ENCODE data around the gene PLEKHJ1.
A peak's percentile ranks its signal among the peaks of the same experiment; 100 is the strongest.

Gene PLEKHJ1

DNA sequence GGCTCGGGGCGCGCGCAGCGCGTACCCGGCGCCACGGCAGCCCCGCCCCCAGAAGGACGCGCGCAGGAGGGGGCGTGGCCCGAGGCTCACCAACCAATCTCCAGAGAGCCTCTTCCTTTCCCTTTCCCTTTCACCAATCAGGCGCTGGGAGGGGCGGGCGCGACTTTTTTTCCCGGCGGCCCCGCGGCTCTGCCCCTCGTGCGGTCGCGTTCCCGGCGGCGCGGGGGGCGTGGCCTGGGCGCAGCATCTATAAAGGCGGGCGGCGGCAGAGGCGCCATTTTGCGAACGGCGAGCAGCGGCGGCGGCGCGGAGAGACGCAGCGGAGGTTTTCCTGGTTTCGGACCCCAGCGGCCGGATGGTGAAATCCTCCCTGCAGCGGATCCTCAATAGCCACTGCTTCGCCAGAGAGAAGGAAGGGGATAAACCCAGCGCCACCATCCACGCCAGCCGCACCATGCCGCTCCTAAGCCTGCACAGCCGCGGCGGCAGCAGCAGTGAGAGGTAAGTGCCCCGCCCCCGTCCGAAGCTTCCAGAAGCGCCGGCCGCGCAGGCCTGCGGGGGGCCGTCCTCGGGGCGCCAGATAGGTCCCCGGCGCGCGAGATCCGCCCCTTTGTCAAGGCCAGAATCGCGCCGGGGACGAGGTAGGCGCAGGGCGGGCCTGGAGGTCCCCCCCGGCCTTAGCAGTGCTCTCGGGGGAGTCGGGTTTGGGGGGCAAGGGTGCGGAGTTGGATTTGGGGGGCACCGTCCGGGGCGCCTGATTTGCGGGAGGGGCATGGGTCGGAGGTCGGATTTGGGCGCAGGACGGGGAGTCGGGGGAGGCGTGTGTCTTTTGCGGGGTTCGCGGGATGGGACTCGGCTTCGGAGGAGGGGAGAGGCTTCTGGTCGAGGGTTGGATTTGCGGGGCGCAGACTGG is 33.4 kb upstream of the PLEKHJ1 start:
- DNase-seq (ENCODE audit: low read depth in 2 of 2), result peak; percentile 97 to 98

DNA sequence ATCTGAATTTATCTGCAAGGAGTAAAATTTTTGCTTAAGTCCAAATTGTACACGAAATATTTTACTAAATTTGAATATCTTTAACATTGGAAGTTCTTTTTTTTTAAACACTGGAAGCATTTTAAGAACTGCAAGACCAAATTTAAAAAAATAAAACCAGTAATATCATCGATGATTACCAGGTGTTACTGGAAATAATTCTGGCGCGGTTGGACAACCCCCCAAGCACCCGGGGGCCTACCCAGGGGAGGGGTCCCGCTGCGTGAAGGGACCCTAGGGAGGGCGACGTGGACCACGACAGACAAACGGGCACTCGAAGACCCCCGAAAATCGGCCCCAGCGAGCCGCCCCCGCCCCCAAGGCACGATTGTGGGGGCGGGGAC is 32.7 kb upstream of the PLEKHJ1 start:
- DNase-seq (ENCODE audit: low read depth in 2 of 2), result no peak

DNA sequence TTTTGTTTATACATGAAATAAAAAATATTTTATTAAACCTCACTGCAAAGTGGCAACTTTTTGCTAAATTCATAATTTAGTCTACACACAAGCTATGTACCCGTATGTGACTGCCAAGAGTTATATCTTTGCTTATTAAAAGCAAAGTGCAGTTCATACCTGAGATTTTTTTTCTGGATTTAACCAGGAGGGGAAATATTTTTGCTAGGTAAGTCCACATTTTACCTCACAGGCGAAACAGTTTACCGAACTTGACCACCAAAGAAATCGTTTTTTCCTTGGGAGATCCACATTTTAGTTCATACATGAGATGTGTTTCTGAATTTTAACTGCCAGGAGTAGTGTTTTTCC is 32.3 kb upstream of the PLEKHJ1 start:
- no peak for DNase-seq (ENCODE audit: low read depth in 2 of 2)

DNA sequence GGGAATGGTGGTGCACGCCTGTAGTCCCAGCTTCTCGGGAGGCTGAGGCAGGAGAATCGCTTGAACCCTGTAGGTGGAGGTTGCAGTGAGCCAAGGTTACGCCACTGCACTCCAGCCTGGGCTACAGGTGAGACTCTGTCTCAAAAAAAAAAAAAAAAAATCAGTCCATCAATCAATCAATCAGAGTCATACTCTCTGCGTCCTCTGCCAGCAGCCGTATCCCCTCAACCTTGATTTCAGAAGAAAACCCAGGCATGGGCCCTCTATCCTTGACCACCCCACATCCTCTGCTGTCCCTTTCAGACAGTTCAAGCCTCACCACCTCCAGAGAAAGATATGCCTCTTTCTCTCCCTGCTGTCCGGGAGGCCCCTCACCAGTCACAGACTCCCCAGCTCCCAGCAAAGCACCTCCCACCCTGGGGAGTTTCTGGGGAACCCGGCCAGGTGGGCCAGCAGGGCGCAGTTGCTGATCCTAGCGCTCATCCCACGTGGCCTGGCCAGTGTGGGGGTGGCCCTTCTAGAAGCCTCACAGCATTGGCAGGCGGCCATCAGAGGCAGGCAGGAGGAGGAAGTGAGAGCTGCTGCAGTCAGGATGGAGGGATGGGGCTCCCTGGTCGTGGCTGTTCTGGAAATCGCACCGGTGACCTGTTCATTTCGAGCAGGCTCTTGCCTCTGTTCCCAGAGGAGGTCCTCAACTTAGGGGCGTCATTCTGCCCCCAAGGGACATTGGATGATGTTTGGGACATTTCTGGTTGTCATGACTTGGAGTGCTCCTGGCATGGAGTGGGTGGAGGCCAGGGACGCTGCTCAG is 30.3 kb upstream of the PLEKHJ1 start:
- no peak for DNase-seq (ENCODE audit: low read depth in 2 of 2)

DNA sequence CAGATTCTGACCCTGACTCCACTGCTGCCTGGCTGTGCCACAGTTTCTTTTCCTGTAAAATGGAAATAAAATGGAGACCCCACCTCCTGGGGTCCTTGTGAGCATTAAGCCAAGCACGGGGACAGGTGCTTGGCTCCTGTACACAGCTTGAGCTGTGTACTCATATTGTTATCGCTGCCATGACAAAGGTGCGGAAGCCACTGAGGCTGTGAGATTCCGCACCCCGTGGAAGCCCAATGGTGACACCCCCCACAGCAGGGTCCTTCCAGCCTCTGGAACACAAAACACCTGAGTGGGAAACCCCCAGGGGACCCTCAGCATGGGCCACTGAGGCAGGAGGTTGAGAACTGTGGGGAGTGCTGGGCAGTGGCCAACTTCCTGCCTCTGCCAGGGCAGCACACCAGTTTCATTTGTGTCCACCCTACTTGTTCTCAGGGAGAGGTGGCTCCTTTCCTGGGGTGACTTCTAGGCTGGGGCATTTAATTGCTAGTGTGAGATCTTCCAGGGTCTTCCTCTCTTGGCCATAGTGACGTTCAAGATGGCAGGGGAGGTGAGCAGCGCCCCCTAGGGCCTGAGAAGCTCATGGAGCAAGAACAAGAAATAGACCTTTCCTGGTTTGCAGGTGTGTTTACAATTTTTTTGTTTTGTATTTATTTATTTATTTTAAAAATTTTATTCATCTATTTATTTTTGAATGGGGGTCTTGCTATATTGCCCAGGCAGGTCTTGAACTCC is 25.5 kb upstream of the PLEKHJ1 start:
- DNase-seq (ENCODE audit: low read depth in 2 of 2), result peak in 1 of 2 donors; percentile 55

DNA sequence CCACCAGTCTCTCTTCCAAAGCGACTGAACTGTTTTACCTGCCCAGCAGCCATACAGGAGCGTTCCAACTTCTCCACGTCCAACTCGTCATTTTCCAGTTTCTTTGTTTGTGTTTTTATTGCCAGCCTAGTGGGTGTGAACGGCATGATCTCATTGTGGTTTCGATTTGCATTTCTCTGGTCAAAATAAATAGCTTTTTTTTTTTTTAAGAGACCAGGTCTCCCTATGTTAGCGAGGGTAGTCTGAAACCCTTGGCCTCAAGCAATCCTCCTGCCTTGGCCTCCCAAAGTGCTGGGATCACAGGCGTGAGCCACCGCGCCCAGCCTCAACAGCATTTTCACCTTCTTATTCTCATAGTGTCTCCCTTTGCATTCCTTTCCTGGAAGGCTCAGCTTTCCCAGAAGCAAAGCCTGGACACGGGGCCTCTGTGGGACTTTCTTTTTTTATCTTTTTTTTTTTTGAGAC is 24.2 kb upstream of the PLEKHJ1 start:
- no peak for DNase-seq (ENCODE audit: low read depth in 2 of 2)

DNA sequence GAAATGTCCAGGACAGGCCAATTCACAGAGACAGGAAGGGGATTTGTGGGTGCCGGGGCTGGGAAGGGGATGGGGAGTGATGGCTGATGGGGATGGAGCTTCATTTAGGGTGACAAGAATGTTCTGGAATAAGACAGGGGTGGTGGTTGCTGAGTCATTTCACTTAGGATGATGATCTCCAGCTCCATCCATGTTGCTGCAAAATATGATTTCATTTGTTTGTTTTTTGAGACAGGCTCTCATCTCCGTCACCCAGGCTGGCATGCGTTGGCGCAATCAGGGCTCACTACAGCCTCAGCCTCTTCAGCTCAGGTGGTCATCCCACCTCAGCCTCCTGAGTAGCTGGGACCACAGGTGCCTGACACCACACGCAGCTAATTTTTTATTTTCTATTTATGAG is 23.2 kb upstream of the PLEKHJ1 start:
- no peak for DNase-seq (ENCODE audit: low read depth in 2 of 2)

DNA sequence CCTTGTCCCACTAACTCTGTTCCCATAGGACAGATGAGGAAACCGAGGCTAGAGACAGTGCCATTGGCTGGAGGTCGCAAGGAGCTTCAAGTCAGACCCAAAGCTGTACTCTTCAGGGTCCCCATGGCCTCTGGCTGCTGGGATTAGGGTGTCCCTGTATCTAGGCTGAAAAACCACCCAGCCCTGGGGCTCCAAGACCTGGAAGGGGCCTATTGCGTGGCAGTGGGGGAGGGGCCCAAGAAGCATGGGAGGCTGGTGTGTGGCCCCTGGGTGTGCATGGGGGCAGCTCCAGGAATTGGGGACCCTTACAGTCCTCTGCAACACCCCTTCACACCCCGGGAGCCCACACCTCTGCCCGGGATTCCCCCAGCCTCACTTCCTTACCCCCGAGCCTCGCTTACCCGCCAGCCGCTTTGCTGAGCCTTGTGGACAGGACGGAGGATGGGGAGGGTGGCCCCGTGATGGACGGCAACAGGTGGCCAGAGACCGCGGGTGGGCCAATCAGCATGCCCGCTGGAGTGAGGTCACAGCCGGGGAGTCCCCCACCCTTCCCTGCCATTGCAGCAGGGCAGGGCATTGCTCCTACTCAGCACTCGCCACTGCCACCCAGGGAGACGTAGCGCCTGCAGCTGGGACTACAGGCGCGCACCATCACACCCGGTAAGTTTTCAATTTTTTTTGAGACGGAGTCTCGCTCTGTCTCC is 20.0 kb upstream of the PLEKHJ1 start, which contains the start of gene JSRP1:
JSRP1 (minus strand) TSS at position 436 of the 704 bp plus-strand sequence. CDS start 1,103 bp downstream, outside the sequence.
- DNase-seq (ENCODE audit: low read depth in 2 of 2), result no peak

DNA sequence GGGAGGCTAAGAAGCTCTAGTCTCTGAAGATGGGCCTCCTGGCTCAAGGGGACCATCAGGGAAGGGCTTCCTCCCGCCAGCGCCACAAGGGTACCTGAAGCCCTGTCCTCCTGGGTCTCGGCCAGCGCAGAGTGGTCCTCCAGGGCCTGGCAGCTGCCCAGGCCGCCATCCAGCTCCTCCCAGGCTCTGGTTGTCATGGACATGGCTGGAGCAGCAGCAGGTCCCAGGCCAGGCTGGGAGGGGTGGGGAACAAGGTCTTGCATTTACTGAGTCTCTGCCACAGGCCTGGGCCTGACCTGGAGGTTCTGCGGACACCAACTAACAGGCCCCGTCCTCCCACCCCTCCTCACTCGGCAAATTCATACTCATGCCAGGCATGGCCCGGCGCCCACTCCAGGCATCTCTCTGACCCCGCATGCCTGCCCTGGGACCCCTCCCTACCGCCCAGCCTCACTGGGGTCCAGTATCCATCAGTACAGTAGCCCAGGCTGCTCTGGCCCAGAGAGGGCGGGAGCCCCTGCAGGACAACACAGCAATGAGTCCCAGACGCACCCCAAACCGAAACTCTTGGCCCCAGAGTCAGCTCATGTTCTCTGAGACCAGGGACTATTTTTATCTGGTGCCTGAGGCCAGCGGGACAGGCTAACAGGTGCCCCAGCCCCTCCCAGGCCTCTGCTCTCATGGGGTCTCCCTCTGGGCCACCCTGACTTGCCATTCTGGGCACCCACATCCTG is 19.1 kb upstream of the PLEKHJ1 start:
- DNase-seq (ENCODE audit: low read depth in 2 of 2), result no peak

DNA sequence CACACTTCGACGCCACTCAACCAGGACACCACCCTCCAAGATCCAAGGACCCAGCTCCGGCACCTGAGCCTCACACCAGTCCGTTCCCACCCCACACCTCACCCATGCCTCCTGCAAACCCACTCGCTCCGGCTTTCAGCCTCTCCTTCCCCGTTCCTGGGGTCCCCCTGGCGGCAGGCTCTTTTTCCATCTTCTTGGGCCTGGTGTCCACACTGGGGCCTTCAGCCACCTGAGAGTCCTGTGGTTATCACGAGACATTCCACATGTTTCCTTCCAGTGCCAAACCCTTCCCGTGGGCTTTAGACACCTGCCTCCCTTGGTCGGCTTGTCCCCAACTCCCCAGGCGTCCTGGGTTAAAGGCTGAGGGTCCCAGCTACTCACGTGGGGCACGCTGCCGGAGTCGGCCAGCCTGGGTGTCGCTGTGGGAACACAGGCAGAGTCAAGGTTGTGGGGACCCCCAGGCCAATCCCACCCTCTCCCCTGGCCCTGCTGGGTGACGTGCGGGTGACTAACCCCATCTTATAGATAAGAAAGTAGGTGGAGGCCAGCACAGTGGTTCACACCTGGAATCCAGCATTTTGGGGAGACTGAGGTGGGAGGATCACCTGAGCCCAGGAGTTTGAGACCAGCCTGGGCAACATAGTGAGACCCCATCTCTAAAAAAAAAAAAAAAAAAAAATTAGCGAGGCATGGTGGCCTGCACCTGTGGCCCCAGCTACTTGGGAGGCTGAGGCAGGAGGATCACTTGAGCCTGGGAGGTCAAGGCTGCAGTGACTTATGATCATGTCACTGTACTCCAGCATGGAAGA is 18.1 kb upstream of the PLEKHJ1 start:
- no peak for DNase-seq (ENCODE audit: low read depth in 2 of 2)

DNA sequence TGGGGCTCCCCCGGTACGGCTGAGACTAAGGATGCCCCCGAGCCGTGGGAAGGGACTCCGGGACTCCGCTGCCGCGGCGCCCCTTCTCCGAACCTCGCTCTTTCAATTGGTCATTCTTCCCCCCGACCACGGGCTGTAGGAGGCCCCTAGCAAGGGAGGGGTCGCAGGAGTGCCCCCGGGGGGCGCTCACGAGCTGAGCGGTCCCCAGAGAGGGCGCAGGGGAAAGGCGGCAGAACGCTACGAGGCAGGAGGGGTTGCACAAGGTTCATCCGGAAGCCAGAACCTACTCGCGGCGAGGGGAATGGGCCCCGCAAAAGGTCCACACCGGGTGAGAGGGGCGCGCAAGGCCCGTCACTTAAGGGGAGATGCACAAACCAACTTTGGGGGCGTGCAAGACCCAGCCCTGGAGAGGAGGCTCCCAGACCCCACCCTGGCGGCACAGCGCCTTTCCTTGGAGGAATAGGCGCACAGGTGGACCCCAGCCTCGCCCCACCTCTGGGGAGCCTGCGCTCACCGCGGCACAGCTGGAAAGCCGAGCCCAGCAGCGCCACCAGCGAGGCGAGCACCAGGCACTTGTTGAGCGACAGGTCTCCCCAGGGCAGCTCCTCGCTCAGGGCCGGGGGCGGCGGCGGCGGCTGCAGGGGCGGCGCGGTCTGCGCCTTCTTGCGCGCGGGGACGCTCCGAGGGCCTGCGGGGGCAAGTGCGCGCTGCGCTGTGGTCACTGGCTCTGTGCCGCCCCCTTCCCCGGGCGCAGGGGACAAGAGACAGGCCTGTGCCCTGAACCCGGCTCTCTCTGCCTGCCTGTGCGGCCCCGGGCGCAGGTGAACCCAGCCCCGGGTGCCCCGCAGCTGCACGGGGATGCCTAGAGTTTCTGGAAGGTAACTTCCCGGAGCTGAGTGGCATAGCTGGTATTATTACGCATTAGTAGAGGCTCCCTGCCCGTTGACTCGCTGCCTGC is 17.3 kb upstream of the PLEKHJ1 start:
- no peak for DNase-seq (ENCODE audit: low read depth in 2 of 2)

DNA sequence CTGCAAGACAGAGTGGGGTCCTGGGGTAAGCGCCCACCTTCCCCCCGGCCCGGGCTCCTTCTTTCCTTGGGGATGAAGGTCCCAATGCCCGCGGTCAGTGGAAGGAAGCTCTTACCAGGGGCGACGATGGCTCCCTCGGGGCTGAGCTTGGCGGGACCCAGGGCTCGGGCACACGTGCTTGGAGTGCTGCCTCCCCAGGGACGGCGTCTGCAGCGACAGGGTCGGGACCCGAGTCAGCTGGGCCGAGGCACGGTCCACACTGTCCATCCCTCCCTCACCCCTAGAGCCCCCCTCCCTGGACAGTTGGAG is 16.6 kb upstream of the PLEKHJ1 start:
- no peak for DNase-seq (ENCODE audit: low read depth in 2 of 2)

DNA sequence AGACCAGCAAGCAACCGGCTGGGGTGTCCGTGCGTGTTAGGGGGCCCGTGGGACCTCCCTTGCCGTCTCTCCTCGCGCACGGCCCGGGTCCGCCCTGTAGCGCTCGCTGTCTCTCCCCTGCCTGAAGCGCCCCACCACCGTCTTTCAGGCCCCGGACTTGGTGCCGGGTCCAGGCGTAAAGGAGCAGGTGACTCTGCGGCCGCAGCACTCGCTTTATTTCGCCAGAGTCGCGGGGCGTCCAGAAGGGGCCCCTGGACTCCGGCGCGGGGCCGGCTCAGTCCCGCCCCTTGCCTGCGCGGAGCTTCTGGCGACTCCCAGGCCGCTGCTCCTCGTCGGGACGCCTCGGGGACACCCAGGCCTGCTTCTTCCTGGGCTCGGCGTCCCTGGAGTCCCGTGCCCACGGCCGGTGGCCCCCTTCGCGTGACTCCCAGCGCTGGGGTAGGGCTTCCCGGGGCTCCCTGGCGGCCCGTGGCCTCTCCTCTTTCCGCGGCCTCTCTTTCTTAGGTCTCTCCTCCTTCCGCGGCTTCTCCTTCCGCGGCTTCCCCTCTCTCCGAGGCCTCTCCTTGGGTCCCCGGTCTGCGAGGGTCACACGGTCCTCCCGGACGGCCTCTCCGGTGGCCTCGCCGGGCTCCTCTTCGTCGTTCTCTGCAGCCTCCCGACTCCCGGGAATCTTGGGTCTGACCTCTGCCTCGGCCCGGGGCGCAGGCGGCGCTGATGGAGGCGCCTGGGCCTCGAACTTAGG is 16.1 kb upstream of the PLEKHJ1 start:
- no peak for DNase-seq (ENCODE audit: low read depth in 2 of 2)

DNA sequence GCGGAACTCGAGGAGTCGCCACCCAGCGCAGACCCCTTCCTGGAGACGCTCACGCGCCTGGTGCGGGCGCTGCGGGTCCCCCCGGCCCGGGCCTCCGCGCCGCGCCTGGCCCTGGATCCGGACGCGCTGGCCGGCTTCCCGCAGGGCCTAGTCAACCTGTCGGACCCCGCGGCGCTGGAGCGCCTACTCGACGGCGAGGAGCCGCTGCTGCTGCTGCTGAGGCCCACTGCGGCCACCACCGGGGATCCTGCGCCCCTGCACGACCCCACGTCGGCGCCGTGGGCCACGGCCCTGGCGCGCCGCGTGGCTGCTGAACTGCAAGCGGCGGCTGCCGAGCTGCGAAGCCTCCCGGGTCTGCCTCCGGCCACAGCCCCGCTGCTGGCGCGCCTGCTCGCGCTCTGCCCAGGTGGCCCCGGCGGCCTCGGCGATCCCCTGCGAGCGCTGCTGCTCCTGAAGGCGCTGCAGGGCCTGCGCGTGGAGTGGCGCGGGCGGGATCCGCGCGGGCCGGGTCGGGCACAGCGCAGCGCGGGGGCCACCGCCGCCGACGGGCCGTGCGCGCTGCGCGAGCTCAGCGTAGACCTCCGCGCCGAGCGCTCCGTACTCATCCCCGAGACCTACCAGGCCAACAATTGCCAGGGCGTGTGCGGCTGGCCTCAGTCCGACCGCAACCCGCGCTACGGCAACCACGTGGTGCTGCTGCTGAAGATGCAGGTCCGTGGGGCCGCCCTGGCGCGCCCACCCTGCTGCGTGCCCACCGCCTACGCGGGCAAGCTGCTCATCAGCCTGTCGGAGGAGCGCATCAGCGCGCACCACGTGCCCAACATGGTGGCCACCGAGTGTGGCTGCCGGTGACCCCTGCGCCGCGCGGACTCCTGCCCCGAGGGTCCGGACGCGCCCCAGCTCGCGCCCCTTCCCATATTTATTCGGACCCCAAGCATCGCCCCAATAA is 15.3 kb upstream of the PLEKHJ1 start:
- no peak for DNase-seq (ENCODE audit: low read depth in 2 of 2)

DNA sequence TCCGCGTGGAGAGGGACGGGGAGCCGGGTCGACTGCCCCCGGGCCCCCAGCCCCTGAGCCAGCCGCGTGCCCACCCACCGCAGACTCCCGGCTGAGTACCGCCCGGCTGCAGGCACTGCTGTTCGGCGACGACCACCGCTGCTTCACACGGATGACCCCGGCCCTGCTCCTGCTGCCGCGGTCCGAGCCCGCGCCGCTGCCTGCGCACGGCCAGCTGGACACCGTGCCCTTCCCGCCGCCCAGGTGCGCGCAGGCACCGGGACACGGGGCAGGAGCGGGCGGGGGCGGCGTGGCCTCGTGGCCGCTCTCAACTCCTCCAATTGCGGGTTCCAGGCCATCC is 14.6 kb upstream of the PLEKHJ1 start:
- DNase-seq (ENCODE audit: low read depth in 2 of 2), result no peak

DNA sequence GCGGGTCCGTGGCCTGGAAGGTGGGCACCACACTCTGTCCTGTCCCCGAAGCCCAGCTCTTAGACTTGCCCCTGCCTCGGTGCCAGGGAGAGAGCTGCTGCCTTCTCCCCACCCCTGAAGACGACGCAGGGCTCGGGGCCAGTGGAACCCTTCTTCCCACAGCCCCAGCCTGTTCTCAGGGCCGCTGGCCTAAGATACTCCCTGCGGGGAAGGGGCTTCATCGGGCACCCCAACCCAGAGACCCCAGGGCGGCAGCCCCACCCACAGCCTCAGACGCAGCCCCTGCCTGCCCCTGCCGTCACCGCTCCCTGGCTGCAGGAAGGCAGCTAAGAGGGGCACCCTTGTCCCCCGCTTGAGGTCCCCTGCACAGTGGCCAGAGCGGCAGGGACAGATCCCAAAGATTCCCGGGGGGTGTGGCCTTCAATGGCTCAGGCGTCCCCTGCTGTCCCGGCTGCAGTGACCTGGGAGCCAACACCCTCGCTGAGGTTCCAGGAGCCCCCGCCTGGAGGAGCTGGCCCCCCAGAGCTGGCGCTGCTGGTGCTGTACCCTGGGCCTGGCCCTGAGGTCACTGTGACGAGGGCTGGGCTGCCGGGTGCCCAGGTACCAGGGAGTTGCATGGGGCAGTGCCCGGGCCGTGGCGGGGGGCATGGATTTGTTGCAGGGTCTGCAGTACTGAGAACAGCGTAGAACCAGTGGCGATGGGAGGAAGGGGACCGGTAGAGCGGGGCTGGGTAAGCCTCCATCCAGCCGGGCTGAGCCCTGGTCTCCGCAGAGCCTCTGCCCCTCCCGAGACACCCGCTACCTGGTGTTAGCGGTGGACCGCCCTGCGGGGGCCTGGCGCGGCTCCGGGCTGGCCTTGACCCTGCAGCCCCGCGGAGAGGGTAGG is 14.0 kb upstream of the PLEKHJ1 start:
- no peak for DNase-seq (ENCODE audit: low read depth in 2 of 2)

All from stimulated activated CD4-positive, alpha-beta T cell treated with anti-CD3 and anti-CD28 coated beads, Interleukin-15, amount 100 ng/mL, for 48 hours (primary cell).